ENCODE results near the gene LURAP1L. TPM values are rescaled to one million over a fixed set of nuclear protein-coding genes. Genes with fewer than 3 reads are reported as not detected.

Gene LURAP1L
- total and polyA plus RNA-seq, 9 of the 15 experiments (the other 6 are each of a cell fraction or from before 2014, with no cell fraction given): 0.06 to 0.28 (median 0.07) TPM; not detected in 4

DNA sequence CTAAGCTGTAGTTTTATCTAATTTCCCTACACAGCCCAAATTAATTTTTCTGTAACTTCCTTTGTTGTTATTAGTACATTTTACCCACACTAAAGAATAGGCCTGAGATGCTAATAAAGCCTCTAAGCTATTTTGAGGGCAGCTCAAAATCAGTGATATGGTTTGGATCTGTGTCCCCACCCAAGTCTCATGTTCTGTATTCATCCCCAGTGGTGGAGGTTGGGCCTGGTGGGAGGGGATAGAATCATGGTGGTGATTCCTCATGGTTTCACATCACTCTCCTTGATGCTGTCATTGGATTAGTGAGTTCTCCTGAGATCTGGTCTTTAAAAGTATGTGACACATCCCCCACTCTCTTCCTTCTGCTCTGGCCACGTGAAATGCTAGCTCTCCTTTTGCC, 27.3 kb downstream of the LURAP1L start:
- CTCF ChIA-PET (ENCODE audit: low intra/inter-chr PET ratio): no interaction called here
- H3K9me1 ChIP-seq (ENCODE audit: control insufficient read depth, insufficient read depth, low read length): no peaks in the 10 kb centered on the region

More for the DNA sequence above, 27.3 kb downstream of the LURAP1L start:
- 0% methylated on average over 1 of the region's 1 CpG for WGBS (ENCODE audit: insufficient coverage, low coverage, missing lambda C conversion rate)
- no peak overlapping the region for H3K4me2 ChIP-seq (ENCODE audit: insufficient read depth, low read length)
- H3K4me1 ChIP-seq (replicated peaks in 1 of 2; ENCODE audit: control insufficient read depth in 2 of 2, insufficient read depth in 2 of 2, low read length in 2 of 2): no peaks in the 10 kb centered on the region
- no peaks in the 10 kb centered on the region for H4K20me1 ChIP-seq (replicated peaks; ENCODE audit: control insufficient read depth, insufficient read depth, low read length)
- POLR2A ChIA-PET: no interaction called here
- DNase-seq (ENCODE audit: extremely low read depth in 1 of 4, low spot score in 3 of 4): no peak
- FAIRE-seq: no peak
- no peaks in the 10 kb centered on the region for H3K9me3 ChIP-seq (replicated peaks; ENCODE audit: control insufficient read depth, insufficient read depth, low read depth, low read length)
- no peak for ATAC-seq
- in situ Hi-C loops (cut with MboI) (no loop called here), intact Hi-C loops (cut with micrococcal nuclease) (no loop called here)
- no peak overlapping the region for H3K27ac ChIP-seq (ENCODE audit: extremely low read depth, low read depth, low read length)
- BruUV-seq (replicated peaks): no TSS peak
- no peaks in the 10 kb centered on the region for H3K27me3 ChIP-seq (ENCODE audit: control insufficient read depth in 2 of 2, insufficient read depth in 2 of 2, low read length in 2 of 2)
- no peak overlapping the region for H3K4me3 ChIP-seq
- H3K9ac ChIP-seq (ENCODE audit: insufficient read depth in 1 of 2, low read depth in 2 of 2, low read length in 2 of 2): no peak overlapping the region
- no peak overlapping the region for H2AFZ ChIP-seq (ENCODE audit: low read depth, low read length)
- TF ChIP-seq TCFL5 (CRISPR knock-in tag; conservative IDR thresholded peaks at IDR 0.05) (no peak), ZNF436 (CRISPR knock-in tag; IDR thresholded peaks at IDR 0.05) (no peak), SREBF1 (IDR thresholded peaks at IDR 0.05; ENCODE audit: borderline replicate concordance, low read depth, low read length) (no peak), PHTF2 (CRISPR knock-in tag; IDR thresholded peaks at IDR 0.05) (no peak), CCAR2 (IDR thresholded peaks at IDR 0.05; ENCODE audit: low read depth, low read length) (no peak), ATF7 (IDR thresholded peaks at IDR 0.05) (no peak), THRB (CRISPR knock-in tag; conservative IDR thresholded peaks at IDR 0.05) (no peak), C11orf30 (IDR thresholded peaks at IDR 0.05; ENCODE audit: low read depth) (no peak), SMAD2 (IDR thresholded peaks at IDR 0.05; ENCODE audit: low read depth, low read length) (no peak), SNIP1 (IDR thresholded peaks at IDR 0.05; ENCODE audit: low read depth) (no peak), STAT5B (CRISPR knock-in tag; IDR thresholded peaks at IDR 0.05) (no peak), RBM15 (IDR thresholded peaks at IDR 0.05; ENCODE audit: insufficient read depth, low read length) (no peak), U2AF2 (optimal IDR thresholded peaks at IDR 0.05; ENCODE audit: low read depth, low read length) (no peak), PCBP1 (IDR thresholded peaks at IDR 0.05; ENCODE audit: low read depth, low read length, poor library complexity, severe bottlenecking) (no peak), PTRF (tag; IDR thresholded peaks at IDR 0.05) (no peak), RB1 (IDR thresholded peaks at IDR 0.05; ENCODE audit: low read depth) (no peak), EP300 (IDR thresholded peaks at IDR 0.05; ENCODE audit: low read length) (no peak)
- TF ChIP-seq, protein P1, sequence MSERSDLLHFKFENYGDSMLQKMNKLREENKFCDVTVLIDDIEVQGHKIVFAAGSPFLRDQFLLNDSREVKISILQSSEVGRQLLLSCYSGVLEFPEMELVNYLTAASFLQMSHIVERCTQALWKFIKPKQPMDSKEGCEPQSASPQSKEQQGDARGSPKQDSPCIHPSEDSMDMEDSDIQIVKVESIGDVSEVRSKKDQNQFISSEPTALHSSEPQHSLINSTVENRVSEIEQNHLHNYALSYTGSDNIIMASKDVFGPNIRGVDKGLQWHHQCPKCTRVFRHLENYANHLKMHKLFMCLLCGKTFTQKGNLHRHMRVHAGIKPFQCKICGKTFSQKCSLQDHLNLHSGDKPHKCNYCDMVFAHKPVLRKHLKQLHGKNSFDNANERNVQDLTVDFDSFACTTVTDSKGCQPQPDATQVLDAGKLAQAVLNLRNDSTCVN (CRISPR knock-in tag; IDR thresholded peaks at IDR 0.05): no peak
- TF ChIP-seq, protein P2, sequence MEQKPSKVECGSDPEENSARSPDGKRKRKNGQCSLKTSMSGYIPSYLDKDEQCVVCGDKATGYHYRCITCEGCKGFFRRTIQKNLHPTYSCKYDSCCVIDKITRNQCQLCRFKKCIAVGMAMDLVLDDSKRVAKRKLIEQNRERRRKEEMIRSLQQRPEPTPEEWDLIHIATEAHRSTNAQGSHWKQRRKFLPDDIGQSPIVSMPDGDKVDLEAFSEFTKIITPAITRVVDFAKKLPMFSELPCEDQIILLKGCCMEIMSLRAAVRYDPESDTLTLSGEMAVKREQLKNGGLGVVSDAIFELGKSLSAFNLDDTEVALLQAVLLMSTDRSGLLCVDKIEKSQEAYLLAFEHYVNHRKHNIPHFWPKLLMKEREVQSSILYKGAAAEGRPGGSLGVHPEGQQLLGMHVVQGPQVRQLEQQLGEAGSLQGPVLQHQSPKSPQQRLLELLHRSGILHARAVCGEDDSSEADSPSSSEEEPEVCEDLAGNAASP (IDR thresholded peaks at IDR 0.05): no peak
- TF ChIP-seq, protein P3, sequence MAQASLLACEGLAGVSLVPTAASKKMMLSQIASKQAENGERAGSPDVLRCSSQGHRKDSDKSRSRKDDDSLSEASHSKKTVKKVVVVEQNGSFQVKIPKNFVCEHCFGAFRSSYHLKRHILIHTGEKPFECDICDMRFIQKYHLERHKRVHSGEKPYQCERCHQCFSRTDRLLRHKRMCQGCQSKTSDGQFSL (CRISPR knock-in tag; IDR thresholded peaks at IDR 0.05): no peak
- TF ChIP-seq, protein P3 (tag; IDR thresholded peaks at IDR 0.05): no peak
- H3K79me2 ChIP-seq (ENCODE audit: control insufficient read depth, insufficient read depth, low read length): no peaks in the 10 kb centered on the region
- no peaks in the 10 kb centered on the region for H3K36me3 ChIP-seq (ENCODE audit: control insufficient read depth, insufficient read depth, low read length)
